Measurements from ENCODE around the gene IFI6.

DNA sequence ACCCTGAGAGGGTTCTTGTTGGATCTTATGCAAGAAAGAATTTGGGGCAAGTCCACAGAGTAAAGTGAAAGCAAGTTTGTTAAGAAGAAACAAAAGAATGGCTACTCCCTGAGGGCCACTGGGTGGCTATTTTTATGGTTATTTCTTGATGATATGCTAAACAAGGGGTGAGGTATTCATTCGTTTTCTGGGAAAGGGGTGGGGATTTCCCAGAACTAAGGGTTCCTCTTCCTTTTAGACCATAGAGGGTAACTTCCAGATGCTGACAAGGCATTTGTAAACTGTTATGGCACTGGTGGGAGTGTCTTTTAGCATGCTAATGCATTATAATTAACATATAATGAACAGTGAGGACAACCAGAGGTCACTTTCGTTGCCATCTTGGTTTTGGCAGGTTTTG is 18.2 kb upstream of the IFI6 start:
- TF ChIP-seq ZNF274 (IDR thresholded peaks at IDR 0.05; ENCODE audit: low read depth, low read length) = no peak
- no peak for TF ChIP-seq YY1 (IDR thresholded peaks at IDR 0.05; ENCODE audit: insufficient read depth, insufficient read length)
- no peak for TF ChIP-seq SUZ12 (IDR thresholded peaks at IDR 0.05; ENCODE audit: extremely low read depth, insufficient read depth, insufficient read length)

All from NT2/D1 (cell line).